HepG2 (cell line): Measurements from ENCODE around the gene SLC39A2. TPM values are rescaled to one million over a fixed set of nuclear protein-coding genes. Genes with fewer than 3 reads are reported as not detected.

Experiments used
- ARNT2 ChIP-seq: sonication (generic); formaldehyde crosslinking; IDR thresholded peaks from 2 replicates; pipeline ENCODE4 v1.8.0; 2022; ENCODE audit warnings: mild to moderate bottlenecking, low read depth, missing genetic modification reagents, moderate library complexity
- JARID2 ChIP-seq: sonication (generic); formaldehyde crosslinking; IDR thresholded peaks from 2 replicates; pipeline ENCODE4 v1.8.1; 2023; ENCODE audit warnings: missing genetic modification reagents, inconsistent platforms; ENCODE audit not compliant: insufficient replicate concordance
- KAT7 ChIP-seq: IDR thresholded peaks from 2 replicates; pipeline ENCODE4 v1.6.1; 2018; ENCODE audit warnings: borderline replicate concordance, missing compliant biosample characterization
- RELA ChIP-seq: sonication (generic); formaldehyde crosslinking; IDR thresholded peaks from 2 replicates; pipeline ENCODE4 v1.4.0; 2020; ENCODE audit warnings: missing genetic modification reagents
- RFX5 ChIP-seq: IDR thresholded peaks from 2 replicates; pipeline ENCODE4 v1.6.1; 2011; ENCODE audit warnings: low read depth, low read length, improper control_type of control experiment
- SMARCC2 ChIP-seq: fragments of 450-650 bp; IDR thresholded peaks from 2 replicates; pipeline ENCODE4 v1.6.1; 2017; ENCODE audit warnings: antibody characterized with exemption, mild to moderate bottlenecking
- SNRNP70 ChIP-seq: fragments of 200-400 bp; formaldehyde crosslinking; IDR thresholded peaks from 2 replicates; pipeline ENCODE4 v1.6.1; 2017; ENCODE audit warnings: mild to moderate bottlenecking, low read depth, low read length, moderate library complexity
- ZNF138 ChIP-seq: sonication (generic); formaldehyde crosslinking; IDR thresholded peaks from 2 replicates; pipeline ENCODE4 v1.5.0; 2020; ENCODE audit warnings: mild to moderate bottlenecking, low read depth, missing genetic modification reagents
- ZNF333 ChIP-seq: sonication (generic); formaldehyde crosslinking; IDR thresholded peaks from 2 replicates; pipeline ENCODE4 v1.4.0; 2020; ENCODE audit warnings: mild to moderate bottlenecking, missing genetic modification reagents, borderline replicate concordance
- ZNF703 ChIP-seq: sonication (generic); formaldehyde crosslinking; IDR thresholded peaks from 2 replicates; pipeline ENCODE4 v1.5.1; 2020; ENCODE audit warnings: missing genetic modification reagents, mild to moderate bottlenecking, moderate library complexity, borderline replicate concordance
- polyA plus RNA-seq, 8 experiments: library from polyadenylated mRNA; depleted of rRNA in 3 of 8; stranded (reverse) in 7 of 8; unstranded in 1 of 8; fragments of >200 nt; fragmentation: Illumina TruSeq in 4 of 8; extraction: Trizol in 4 of 8; gene quantifications; 2 replicates each; pipeline versions ENCODE4 v1.2.1 to v1.2.3, GENCODE V29; 2011 to 2016; ENCODE audit warnings: low read depth in 4 of 8, missing spikeins in 1 of 8, mixed read lengths in 1 of 8; ENCODE audit not compliant: insufficient read depth in 1 of 8
- total RNA-seq, 5 experiments: library from RNA; depleted of rRNA; stranded (reverse); fragments of >200 nt; fragmentation: Illumina TruSeq; extraction: Trizol; gene quantifications; 2 replicates each; pipeline ENCODE4 v1.2.3, GENCODE V29; 2016; ENCODE audit warnings: low read depth in 1 of 5
- TF ChIP-seq, protein P1 (sequence below): sonication (generic); formaldehyde crosslinking; IDR thresholded peaks from 2 replicates; pipeline ENCODE4 v1.4.0; 2020; ENCODE audit warnings: mild to moderate bottlenecking, missing genetic modification reagents
- TF ChIP-seq, protein P2 (sequence below): sonication (generic); formaldehyde crosslinking; conservative IDR thresholded peaks from 2 replicates; pipeline ENCODE4 v1.4.0; 2020; ENCODE audit warnings: missing genetic modification reagents
- TF ChIP-seq, protein P3 (sequence below): sonication (generic); formaldehyde crosslinking; IDR thresholded peaks from one replicate; pipeline ENCODE4 v1.5.1; 2020; ENCODE audit warnings: mild to moderate bottlenecking, missing genetic modification reagents; ENCODE audit errors: not compliant biosample characterization
- TF ChIP-seq, protein P4 (sequence below): sonication (generic); formaldehyde crosslinking; IDR thresholded peaks from 2 replicates; pipeline ENCODE4 v1.8.0; 2022; ENCODE audit warnings: missing genetic modification reagents, low read depth, mild to moderate bottlenecking, borderline replicate concordance
- TF ChIP-seq, protein P5 (sequence below): sonication (generic); formaldehyde crosslinking; IDR thresholded peaks from 2 replicates; pipeline ENCODE4 v1.4.0; 2020; ENCODE audit warnings: low read depth, mild to moderate bottlenecking, missing genetic modification reagents
- TF ChIP-seq, protein P6 (sequence below): sonication (generic); formaldehyde crosslinking; IDR thresholded peaks from 2 replicates; pipeline ENCODE4 v1.8.0; 2022; ENCODE audit warnings: mild to moderate bottlenecking, missing genetic modification reagents, moderate library complexity

Gene SLC39A2
- total and polyA plus RNA-seq, 2 of the 13 experiments (the other 11 are each of a cell fraction or from before 2014, with no cell fraction given) = 0.08 to 0.11 TPM

DNA sequence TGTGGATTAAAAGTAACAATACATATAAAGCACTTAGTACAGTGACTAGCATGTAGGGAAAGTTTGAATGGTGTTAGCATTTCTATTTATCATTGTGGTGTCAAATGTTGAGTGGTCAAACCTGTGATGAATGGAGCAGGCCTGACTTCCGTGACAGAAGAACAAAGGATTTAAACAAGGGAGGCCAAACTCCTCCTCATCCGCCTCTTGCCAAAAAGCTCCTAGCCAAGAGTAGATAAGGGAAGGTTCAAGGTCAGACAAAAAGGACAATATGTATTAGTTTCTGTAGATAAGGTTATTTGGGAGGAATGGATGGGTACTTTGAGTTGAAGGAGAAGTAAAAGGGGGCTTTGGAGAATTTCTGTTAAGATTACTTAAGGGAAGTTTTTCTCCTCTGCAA, 49.5 kb downstream of the SLC39A2 start (continued):
- TF ChIP-seq RFX5 (no peak), ZNF333 (CRISPR knock-in tag) (no peak), ZNF138 (CRISPR knock-in tag) (no peak), SMARCC2 (no peak), ARNT2 (CRISPR knock-in tag) (no peak), KAT7 (CRISPR knock-in tag) (no peak), JARID2 (CRISPR knock-in tag) (no peak), SNRNP70 (no peak), ZNF703 (CRISPR knock-in tag) (no peak), RELA (CRISPR knock-in tag) (no peak)
- TF ChIP-seq, protein P1, sequence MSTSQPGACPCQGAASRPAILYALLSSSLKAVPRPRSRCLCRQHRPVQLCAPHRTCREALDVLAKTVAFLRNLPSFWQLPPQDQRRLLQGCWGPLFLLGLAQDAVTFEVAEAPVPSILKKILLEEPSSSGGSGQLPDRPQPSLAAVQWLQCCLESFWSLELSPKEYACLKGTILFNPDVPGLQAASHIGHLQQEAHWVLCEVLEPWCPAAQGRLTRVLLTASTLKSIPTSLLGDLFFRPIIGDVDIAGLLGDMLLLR (CRISPR knock-in tag) = no peak
- TF ChIP-seq, protein P2, sequence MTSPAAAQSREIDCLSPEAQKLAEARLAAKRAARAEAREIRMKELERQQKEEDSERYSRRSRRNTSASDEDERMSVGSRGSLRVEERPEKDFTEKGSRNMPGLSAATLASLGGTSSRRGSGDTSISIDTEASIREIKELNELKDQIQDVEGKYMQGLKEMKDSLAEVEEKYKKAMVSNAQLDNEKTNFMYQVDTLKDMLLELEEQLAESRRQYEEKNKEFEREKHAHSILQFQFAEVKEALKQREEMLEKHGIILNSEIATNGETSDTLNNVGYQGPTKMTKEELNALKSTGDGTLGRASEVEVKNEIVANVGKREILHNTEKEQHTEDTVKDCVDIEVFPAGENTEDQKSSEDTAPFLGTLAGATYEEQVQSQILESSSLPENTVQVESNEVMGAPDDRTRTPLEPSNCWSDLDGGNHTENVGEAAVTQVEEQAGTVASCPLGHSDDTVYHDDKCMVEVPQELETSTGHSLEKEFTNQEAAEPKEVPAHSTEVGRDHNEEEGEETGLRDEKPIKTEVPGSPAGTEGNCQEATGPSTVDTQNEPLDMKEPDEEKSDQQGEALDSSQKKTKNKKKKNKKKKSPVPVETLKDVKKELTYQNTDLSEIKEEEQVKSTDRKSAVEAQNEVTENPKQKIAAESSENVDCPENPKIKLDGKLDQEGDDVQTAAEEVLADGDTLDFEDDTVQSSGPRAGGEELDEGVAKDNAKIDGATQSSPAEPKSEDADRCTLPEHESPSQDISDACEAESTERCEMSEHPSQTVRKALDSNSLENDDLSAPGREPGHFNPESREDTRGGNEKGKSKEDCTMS (CRISPR knock-in tag) = no peak
- TF ChIP-seq, protein P3, sequence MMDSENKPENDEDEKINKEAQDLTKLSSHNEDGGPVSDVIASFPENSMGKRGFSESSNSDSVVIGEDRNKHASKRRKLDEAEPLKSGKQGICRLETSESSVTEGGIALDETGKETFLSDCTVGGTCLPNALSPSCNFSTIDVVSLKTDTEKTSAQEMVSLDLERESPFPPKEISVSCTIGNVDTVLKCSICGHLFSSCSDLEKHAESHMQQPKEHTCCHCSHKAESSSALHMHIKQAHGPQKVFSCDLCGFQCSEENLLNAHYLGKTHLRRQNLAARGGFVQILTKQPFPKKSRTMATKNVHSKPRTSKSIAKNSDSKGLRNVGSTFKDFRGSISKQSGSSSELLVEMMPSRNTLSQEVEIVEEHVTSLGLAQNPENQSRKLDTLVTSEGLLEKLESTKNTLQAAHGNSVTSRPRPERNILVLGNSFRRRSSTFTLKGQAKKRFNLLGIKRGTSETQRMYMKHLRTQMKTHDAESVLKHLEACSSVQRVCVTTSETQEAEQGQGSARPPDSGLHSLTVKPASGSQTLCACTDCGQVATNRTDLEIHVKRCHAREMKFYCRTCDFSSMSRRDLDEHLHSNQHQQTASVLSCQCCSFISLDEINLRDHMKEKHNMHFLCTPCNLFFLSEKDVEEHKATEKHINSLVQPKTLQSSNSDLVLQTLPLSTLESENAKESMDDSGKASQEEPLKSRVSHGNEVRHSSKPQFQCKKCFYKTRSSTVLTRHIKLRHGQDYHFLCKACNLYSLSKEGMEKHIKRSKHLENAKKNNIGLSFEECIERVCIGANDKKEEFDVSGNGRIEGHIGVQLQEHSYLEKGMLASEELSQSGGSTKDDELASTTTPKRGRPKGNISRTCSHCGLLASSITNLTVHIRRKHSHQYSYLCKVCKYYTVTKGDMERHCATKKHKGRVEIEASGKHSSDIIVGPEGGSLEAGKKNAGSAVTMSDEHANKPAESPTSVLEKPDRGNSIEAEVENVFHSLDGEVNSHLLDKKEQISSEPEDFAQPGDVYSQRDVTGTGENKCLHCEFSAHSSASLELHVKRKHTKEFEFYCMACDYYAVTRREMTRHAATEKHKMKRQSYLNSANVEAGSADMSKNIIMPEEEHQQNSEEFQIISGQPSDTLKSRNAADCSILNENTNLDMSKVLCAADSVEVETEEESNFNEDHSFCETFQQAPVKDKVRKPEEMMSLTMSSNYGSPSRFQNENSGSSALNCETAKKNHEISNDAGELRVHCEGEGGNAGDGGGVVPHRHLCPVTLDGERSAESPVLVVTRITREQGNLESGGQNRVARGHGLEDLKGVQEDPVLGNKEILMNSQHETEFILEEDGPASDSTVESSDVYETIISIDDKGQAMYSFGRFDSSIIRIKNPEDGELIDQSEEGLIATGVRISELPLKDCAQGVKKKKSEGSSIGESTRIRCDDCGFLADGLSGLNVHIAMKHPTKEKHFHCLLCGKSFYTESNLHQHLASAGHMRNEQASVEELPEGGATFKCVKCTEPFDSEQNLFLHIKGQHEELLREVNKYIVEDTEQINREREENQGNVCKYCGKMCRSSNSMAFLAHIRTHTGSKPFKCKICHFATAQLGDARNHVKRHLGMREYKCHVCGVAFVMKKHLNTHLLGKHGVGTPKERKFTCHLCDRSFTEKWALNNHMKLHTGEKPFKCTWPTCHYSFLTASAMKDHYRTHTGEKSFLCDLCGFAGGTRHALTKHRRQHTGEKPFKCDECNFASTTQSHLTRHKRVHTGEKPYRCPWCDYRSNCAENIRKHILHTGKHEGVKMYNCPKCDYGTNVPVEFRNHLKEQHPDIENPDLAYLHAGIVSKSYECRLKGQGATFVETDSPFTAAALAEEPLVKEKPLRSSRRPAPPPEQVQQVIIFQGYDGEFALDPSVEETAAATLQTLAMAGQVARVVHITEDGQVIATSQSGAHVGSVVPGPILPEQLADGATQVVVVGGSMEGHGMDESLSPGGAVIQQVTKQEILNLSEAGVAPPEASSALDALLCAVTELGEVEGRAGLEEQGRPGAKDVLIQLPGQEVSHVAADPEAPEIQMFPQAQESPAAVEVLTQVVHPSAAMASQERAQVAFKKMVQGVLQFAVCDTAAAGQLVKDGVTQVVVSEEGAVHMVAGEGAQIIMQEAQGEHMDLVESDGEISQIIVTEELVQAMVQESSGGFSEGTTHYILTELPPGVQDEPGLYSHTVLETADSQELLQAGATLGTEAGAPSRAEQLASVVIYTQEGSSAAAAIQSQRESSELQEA (CRISPR knock-in tag) = no peak
- TF ChIP-seq, protein P4, sequence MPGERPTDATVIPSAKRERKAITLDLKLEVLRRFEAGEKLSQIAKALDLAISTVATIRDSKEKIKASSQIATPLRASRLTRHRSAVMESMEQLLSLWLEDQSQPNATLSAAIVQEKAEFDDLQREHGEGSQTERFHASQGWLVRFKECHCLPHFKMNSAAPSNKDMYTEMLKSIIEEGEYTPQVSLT = no peak
- TF ChIP-seq, protein P5, sequence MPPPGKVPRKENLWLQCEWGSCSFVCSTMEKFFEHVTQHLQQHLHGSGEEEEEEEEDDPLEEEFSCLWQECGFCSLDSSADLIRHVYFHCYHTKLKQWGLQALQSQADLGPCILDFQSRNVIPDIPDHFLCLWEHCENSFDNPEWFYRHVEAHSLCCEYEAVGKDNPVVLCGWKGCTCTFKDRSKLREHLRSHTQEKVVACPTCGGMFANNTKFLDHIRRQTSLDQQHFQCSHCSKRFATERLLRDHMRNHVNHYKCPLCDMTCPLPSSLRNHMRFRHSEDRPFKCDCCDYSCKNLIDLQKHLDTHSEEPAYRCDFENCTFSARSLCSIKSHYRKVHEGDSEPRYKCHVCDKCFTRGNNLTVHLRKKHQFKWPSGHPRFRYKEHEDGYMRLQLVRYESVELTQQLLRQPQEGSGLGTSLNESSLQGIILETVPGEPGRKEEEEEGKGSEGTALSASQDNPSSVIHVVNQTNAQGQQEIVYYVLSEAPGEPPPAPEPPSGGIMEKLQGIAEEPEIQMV (CRISPR knock-in tag) = no peak
- TF ChIP-seq, protein P6, sequence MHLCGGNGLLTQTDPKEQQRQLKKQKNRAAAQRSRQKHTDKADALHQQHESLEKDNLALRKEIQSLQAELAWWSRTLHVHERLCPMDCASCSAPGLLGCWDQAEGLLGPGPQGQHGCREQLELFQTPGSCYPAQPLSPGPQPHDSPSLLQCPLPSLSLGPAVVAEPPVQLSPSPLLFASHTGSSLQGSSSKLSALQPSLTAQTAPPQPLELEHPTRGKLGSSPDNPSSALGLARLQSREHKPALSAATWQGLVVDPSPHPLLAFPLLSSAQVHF (CRISPR knock-in tag) = no peak
